Tibial nerve (tissue), 4 donors: ENCODE data around the gene CCDC188.

Experiments used
- EP300 ChIP-seq, 2 donors: sonication (generic); formaldehyde crosslinking; IDR thresholded peaks; one replicate each; pipeline ENCODE4 v1.6.1; 2017; ENCODE audit warnings: antibody characterized with exemption in 2 of 2, mild to moderate bottlenecking in 1 of 2
- POLR2A ChIP-seq, 2 donors: fragments of 450-650 bp; IDR thresholded peaks; one replicate each; pipeline ENCODE4 v1.6.1; 2017; ENCODE audit warnings: antibody characterized with exemption in 2 of 2, mild to moderate bottlenecking in 2 of 2, moderate library complexity in 2 of 2
- TF ChIP-seq, protein P1 (sequence below), 5 experiments: fragments of 200-600 bp in 3 of 5; fragments of 450-650 bp in 2 of 5; sonication (generic) in 3 of 5; IDR thresholded peaks; one replicate each; pipeline ENCODE4 v1.5.1; 2016 to 2019; ENCODE audit warnings: antibody characterized with exemption in 5 of 5, mild to moderate bottlenecking in 3 of 5, moderate library complexity in 2 of 5

DNA sequence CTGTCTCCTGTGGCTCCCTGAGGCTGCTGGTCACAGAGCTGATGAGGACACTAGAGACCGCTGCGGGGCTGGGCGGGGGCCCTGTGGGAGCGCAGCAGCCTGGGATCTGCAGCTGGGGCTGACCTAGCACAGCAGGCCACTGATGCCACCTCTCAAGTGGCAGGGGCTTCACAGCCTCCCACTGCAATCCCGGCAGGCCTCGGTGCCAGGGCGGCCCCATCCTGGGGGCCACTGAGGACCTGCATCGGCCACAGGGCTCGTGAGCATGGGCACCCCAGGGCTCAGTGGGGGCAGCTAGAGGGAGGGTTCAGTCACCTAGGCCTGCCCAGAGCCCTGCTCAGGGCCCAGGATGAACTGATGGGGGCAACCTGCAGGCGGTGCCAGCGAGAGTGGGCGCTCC, 14.6 kb upstream of the CCDC188 start:
- TF ChIP-seq, protein P1, sequence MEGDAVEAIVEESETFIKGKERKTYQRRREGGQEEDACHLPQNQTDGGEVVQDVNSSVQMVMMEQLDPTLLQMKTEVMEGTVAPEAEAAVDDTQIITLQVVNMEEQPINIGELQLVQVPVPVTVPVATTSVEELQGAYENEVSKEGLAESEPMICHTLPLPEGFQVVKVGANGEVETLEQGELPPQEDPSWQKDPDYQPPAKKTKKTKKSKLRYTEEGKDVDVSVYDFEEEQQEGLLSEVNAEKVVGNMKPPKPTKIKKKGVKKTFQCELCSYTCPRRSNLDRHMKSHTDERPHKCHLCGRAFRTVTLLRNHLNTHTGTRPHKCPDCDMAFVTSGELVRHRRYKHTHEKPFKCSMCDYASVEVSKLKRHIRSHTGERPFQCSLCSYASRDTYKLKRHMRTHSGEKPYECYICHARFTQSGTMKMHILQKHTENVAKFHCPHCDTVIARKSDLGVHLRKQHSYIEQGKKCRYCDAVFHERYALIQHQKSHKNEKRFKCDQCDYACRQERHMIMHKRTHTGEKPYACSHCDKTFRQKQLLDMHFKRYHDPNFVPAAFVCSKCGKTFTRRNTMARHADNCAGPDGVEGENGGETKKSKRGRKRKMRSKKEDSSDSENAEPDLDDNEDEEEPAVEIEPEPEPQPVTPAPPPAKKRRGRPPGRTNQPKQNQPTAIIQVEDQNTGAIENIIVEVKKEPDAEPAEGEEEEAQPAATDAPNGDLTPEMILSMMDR (IDR thresholded peaks at IDR 0.05) = no peak
- TF ChIP-seq POLR2A (IDR thresholded peaks at IDR 0.05) (no peak), EP300 (IDR thresholded peaks at IDR 0.05) (no peak)
